C4-2B (cell line): Measurements from ENCODE around the gene PCARE.

Source experiments
- H3K27ac ChIP-seq: fragments of 450-650 bp; 2 replicates; pipeline ENCODE4 v1.5.1; 2017
- ZFX ChIP-seq: fragments of 450-650 bp; IDR thresholded peaks from 2 replicates; pipeline ENCODE4 v1.6.1; 2017
- TF ChIP-seq, protein P1 (sequence below): fragments of 450-650 bp; conservative IDR thresholded peaks from 2 replicates; pipeline ENCODE4 v1.5.1; 2017; ENCODE audit warnings: mild to moderate bottlenecking

Gene PCARE

GRCh38 chr2:29074411-29074810 is at the start of gene PCARE:
Gene PCARE, minus strand, starts transcription at chr2:29074523. Its CDS starts 262 bp downstream, at chr2:29074261.
- no peak for TF ChIP-seq ZFX
- TF ChIP-seq, protein P1, sequence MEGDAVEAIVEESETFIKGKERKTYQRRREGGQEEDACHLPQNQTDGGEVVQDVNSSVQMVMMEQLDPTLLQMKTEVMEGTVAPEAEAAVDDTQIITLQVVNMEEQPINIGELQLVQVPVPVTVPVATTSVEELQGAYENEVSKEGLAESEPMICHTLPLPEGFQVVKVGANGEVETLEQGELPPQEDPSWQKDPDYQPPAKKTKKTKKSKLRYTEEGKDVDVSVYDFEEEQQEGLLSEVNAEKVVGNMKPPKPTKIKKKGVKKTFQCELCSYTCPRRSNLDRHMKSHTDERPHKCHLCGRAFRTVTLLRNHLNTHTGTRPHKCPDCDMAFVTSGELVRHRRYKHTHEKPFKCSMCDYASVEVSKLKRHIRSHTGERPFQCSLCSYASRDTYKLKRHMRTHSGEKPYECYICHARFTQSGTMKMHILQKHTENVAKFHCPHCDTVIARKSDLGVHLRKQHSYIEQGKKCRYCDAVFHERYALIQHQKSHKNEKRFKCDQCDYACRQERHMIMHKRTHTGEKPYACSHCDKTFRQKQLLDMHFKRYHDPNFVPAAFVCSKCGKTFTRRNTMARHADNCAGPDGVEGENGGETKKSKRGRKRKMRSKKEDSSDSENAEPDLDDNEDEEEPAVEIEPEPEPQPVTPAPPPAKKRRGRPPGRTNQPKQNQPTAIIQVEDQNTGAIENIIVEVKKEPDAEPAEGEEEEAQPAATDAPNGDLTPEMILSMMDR, result no peak
- no peak within 1 kb of the TSS for H3K27ac ChIP-seq

- H3K27ac ChIP-seq, result no peak overlapping the region
- no peak for TF ChIP-seq ZFX
- TF ChIP-seq, protein P1, result no peak
Measured at GRCh38 chr2:29123617-29124349, 49.5 kb upstream of the PCARE start.

GRCh38 chr2:29120846-29121245 is 46.5 kb upstream of the PCARE start:
- H3K27ac ChIP-seq, result no peak overlapping the region
- TF ChIP-seq ZFX, result no peak
- TF ChIP-seq, protein P1, result no peak

GRCh38 chr2:29119211-29119610 is 44.9 kb upstream of the PCARE start:
- no peak for TF ChIP-seq ZFX
- TF ChIP-seq, protein P1, result no peak
- H3K27ac ChIP-seq, result no peak overlapping the region

- H3K27ac ChIP-seq, result no peak overlapping the region
- TF ChIP-seq ZFX, result no peak
- TF ChIP-seq, protein P1, result no peak
Measured at GRCh38 chr2:29117636-29118303, 43.4 kb upstream of the PCARE start.

DNA sequence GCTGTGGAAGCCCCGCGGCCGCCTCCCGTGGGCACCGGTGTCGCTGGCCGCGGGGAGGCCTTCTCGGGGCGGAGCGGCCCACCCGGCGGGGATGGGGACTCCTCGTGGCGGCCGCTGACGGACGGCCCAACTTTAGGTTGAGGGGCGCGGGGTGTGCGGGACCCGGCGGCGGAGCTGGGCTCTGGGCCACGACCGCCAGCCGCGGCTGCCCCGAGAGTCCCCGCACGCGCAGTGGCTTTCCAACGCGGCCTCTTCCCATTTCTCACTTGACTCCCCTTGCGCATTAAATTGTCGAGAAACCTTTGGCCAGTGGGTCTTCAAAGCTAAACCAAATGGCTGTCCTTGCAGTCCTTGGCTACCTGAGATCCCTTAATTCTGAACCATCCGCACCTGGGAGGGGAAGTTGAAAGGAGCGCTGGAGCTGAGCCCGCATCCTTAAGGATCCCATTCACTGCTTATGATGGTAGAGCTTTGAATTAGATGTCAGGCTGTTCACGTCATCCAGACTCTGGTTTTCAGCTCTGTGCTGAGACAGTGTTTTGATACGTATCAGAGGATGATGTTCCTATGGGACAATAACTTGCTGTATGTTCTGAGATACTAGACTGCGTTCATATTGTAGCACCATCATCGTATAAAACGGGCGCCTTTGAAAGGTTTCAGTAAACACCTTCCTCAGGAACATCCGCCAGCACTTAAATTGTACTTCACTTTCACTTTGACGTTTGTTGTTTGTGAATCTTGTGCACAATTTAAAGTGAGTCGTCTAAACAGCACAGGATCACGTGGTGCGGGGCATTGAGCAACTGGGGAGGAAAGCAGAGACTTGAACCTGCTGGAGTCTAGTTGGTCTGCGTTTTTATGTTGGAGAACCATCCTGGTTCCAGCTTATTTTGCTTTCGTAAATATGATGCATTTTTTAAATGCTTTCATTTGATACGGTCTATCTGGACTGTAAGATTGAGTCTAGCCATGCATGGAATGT is 41.8 kb upstream of the PCARE start:
- TF ChIP-seq, protein P1, result no peak
- TF ChIP-seq ZFX, result no peak
- no peak overlapping the region for H3K27ac ChIP-seq
